ENCODE results near the gene NTN3. TPM values are rescaled to one million over a fixed set of nuclear protein-coding genes. Genes with fewer than 3 reads are reported as not detected.
A peak's percentile ranks its signal among the peaks of the same experiment; 100 is the strongest.

The NTN3 gene
- total and polyA plus RNA-seq, 2 of the 4 experiments (the other 2 are of a cell fraction) = 0.18 to 0.38 TPM

DNA sequence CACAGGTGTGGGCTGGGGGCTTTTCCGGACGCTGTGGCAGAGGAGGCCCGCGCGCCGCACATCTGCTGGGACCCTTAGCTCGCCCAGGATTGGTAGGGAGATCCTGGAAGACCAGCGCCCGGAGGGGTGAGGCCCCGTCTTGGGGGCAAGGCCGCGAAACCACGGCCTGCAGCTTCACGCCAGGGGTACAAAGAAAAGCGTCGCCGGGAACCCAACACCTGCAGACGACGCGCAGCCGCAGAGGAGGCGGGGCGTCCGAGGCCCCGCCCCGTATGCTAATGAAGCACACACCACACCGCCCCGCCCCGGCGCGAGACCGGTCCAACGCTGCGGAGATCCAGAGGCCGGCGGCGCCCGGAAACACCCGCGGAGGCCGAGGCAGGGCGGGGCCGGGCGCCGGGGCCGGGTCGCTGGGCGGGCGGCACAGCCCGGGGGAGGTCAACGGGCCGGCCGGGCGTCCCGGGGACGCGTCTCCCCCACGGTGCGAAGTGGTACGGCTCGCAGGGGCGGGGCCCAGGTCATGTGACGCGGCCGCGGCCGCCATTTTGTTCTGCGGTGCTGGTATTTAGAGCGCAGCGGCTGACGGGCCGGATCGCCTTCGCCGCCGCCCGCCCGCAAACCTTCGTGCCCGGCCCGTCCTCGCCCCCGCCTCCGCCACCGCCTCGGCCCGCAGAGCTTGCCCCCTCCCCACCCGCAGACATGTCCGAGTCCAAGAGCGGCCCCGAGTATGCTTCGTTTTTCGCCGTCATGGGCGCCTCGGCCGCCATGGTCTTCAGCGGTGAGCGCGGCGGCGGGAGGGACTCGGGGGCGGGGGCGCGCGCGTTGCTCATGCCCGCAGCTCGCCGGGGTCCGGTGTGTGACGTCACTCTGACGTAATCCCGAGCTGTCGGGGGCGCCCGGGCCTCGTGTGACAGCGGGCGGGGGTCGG, 42.6 kb downstream of the NTN3 start, which contains the start of gene ATP6V0C:
ATP6V0C (plus strand) TSS at position 548 of the 928 bp plus-strand sequence; CDS start at position 700, 152 bp downstream.
- 1% methylated on average over 75 of the region's 122 CpGs; no CpG with 5 or more reads in 1 of the 2 experiments for WGBS, 2 experiments (ENCODE audit: extremely low coverage in 2 of 2, insufficient read length in 1 of 2)
- CTCF ChIA-PET = no interaction called here
- intact Hi-C loops (cut with micrococcal nuclease) (no loop called here), in situ Hi-C loops (cut with MboI; ENCODE audit: low sequenced_read_pairs) (no loop called here), dilution Hi-C loops (cut with HindIII; ENCODE audit: low sequenced_read_pairs, unreplicated experiment) (no loop called here)
- no peak within 1 kb of the TSS for H2BK120ac ChIP-seq (ENCODE audit: low read depth, low read length)
- peak within 1 kb of the TSS; percentile 95 for H3K23ac ChIP-seq (ENCODE audit: low read depth, low read length)
- DNase-seq (peak; percentile 79), ATAC-seq (ENCODE audit: low read depth) (peak; percentile 90)
- TF ChIP-seq FOS (IDR thresholded peaks at IDR 0.05; ENCODE audit: low read depth, low read length) (no peak), ELK1 (IDR thresholded peaks at IDR 0.05; ENCODE audit: borderline replicate concordance, low read depth, low read length) (no peak), BHLHE40 (IDR thresholded peaks at IDR 0.05; ENCODE audit: low read depth, low read length) (peak; percentile 92), CEBPB (IDR thresholded peaks at IDR 0.05; ENCODE audit: low read depth, low read length) (peak; percentile 7; the same call in 1 of the 2 replicates), POLR2A (IDR thresholded peaks at IDR 0.05; ENCODE audit: low read depth, low read length) (peak; percentile 94)
- TF ChIP-seq, protein P1, sequence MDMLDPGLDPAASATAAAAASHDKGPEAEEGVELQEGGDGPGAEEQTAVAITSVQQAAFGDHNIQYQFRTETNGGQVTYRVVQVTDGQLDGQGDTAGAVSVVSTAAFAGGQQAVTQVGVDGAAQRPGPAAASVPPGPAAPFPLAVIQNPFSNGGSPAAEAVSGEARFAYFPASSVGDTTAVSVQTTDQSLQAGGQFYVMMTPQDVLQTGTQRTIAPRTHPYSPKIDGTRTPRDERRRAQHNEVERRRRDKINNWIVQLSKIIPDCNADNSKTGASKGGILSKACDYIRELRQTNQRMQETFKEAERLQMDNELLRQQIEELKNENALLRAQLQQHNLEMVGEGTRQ (IDR thresholded peaks at IDR 0.05; ENCODE audit: low read depth, low read length) = peak; percentile 95
- peak within 1 kb of the TSS; percentile 87 for H2BK5ac ChIP-seq (ENCODE audit: low read depth, low read length, poor library complexity, severe bottlenecking)
- H3K79me1 ChIP-seq (ENCODE audit: low read depth in 1 of 2, low read length in 2 of 2) = peaks cover 0 to 42% of the 10 kb centered on the region in 2 experiments; a peak in 2 of 4 replicates
- peak within 1 kb of the TSS; percentile 83 for H3K4me2 ChIP-seq (ENCODE audit: low read depth, low read length)
- H2AFZ ChIP-seq (replicated peaks; ENCODE audit: low read length, poor library complexity) = peak within 1 kb of the TSS; percentile 94
- H2BK20ac ChIP-seq (ENCODE audit: low read depth, low read length) = no peak within 1 kb of the TSS
- peak within 1 kb of the TSS; percentile 98 for H2AK9ac ChIP-seq (replicated peaks; ENCODE audit: low read depth, low read length, poor library complexity)
- peak within 1 kb of the TSS; percentile 93 for H3K4me3 ChIP-seq (ENCODE audit: insufficient read depth, low read depth, low read length)
- BruUV-seq (replicated peaks) = no TSS peak
- H3K14ac ChIP-seq (replicated peaks; ENCODE audit: low read depth, low read length) = peak within 1 kb of the TSS; percentile 84
- POLR2A ChIA-PET (ENCODE audit: unreplicated experiment) = no interaction called here
- peak within 1 kb of the TSS; percentile 92 for H3K4ac ChIP-seq (ENCODE audit: low read depth, low read length)
- H3K4me1 ChIP-seq (ENCODE audit: control insufficient read depth, insufficient read depth, low read length) = peaks cover 16% of the 10 kb centered on the region
- H4K8ac ChIP-seq (ENCODE audit: low read depth in 2 of 2, low read length in 2 of 2) = peak within 1 kb of the TSS; percentile 72 to 85
- no peaks in the 10 kb centered on the region for H3K36me3 ChIP-seq (ENCODE audit: control insufficient read depth, insufficient read depth, low read length)
- H2AK5ac ChIP-seq (ENCODE audit: low read depth, low read length) = peak within 1 kb of the TSS; percentile 88
- H4K91ac ChIP-seq (ENCODE audit: insufficient read depth, low read depth, low read length) = peak within 1 kb of the TSS; percentile 28; the same call in 1 of the 2 replicates
- peaks cover 43% of the 10 kb centered on the region for H4K20me1 ChIP-seq (ENCODE audit: insufficient read depth, low read length)
- H3K27me3 ChIP-seq (ENCODE audit: control insufficient read depth, insufficient read depth, low read length) = no peaks in the 10 kb centered on the region
- no peak within 1 kb of the TSS for H2BK15ac ChIP-seq (ENCODE audit: low read depth, low read length)
- H4K5ac ChIP-seq (ENCODE audit: low read depth, low read length) = peak within 1 kb of the TSS; percentile 57; the same call in 1 of the 2 replicates
- peak within 1 kb of the TSS; percentile 91 for H3K9ac ChIP-seq (ENCODE audit: low read depth, low read length)
- H3K9me1 ChIP-seq (ENCODE audit: insufficient read depth, low read length) = peaks cover 19% of the 10 kb centered on the region
- H3K18ac ChIP-seq (ENCODE audit: low read depth, low read length) = no peak within 1 kb of the TSS; the same call in 1 of the 2 replicates
- H3K56ac ChIP-seq (ENCODE audit: extremely low read depth, insufficient read depth, low read length) = peak within 1 kb of the TSS; percentile 19; the same call in 1 of the 2 replicates
- peak within 1 kb of the TSS; percentile 97 for H3K27ac ChIP-seq (ENCODE audit: insufficient read depth, low read length)
- H3K9me3 ChIP-seq (ENCODE audit: control insufficient read depth, insufficient read depth, low read length) = no peaks in the 10 kb centered on the region

Data from IMR-90 (cell line).